DMS79 (cell line): Measurements from ENCODE around the gene NINL.
"Not testable (repeated sequence)": the region's sequence is repeated elsewhere in the genome, so short reads cannot be mapped to it uniquely, and the experiment has no call there.

Experiments
- DNase-seq: peaks from one replicate; lab custom pipeline; 2025; lab: John Stamatoyannopoulos, UW

The NINL gene

DNA sequence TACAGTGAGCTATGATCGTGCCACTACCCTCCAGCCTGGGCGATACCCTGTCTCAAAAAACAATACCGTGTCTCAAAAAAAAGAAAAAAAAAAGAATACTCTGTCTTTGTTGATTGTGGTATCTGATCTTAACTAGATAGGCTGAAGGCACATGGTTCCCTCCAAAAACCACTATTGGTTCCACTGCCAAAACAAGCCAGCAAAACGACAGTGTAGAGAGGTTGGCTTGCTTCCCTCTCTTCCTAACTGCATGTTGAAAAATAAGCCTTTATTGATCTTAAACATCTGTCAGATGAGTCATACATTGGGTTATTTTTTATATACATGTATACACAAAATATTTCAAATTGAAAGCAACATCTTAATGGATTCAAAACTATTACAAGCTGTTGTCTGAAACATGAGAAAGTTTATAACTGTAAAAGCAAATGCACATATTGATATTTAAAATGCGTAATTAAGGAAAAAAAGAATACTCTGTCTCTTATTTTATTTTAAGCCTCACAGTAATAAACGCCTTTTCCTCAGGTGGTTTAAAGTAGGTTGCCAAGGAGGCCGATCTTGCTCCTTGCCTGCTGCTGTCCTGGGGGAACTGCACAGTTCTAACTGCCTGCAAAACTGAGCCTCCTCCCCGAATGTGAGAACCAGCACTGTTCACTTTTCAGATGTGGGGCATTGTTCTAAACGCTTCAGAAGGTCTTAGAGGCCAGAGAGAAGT lies 7.0 kb upstream of the NINL start:
- no peak for DNase-seq

DNA sequence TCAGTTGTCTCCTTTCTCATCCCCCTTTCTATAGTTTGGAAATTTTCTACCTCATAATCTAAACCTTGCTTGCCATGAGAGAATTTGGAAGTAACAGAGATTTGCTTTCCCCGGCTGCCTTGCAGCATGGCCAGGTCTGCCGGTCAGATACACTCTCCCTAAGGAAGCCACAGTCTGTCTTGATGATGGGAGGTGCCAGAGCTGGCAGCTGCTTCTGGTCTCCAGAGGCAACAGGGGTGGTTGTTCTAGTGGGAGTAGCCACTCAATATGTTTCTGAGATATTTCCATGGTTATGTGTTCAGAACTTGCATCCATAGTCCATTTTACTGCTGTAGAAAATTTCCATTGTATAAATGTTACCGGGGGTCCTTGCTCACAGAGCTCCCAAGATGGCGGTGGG lies 5.4 kb upstream of the NINL start:
- not testable (repeated sequence) for DNase-seq

GRCh38 chr20:25588491-25588890 lies 3.2 kb upstream of the NINL start:
- DNase-seq: no peak

- DNase-seq: no peak
Observed at GRCh38 chr20:25587536-25587935, 2.2 kb upstream of the NINL start.

- DNase-seq: no peak
Observed at GRCh38 chr20:25586877-25587276, 1.5 kb upstream of the NINL start.

DNA sequence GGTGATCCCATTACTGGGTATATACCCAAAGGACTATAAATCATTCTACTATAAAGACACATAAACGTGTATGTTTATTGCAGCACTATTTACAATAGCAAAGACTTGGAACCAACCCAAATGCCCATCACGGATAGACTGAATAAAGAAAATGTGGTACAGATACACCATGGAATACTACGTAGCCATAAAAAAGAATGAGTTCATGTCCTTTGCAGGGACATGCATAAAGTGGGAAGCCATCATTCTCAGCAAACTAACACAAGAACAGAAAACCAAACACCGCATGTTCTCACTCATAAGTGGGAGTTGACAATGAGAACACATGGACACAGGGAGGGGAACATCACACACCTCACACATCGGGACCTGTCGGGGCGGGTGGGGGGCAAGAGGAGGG lies 1.7 kb downstream of the NINL start:
- not testable (repeated sequence) for DNase-seq

- DNase-seq: no peak
Observed at GRCh38 chr20:25580711-25581110, 4.6 kb downstream of the NINL start.

GRCh38 chr20:25579081-25579770 lies 6.1 kb downstream of the NINL start:
- peak; percentile 3 for DNase-seq

- DNase-seq: no peak
Observed at GRCh38 chr20:25576783-25577530, 8.4 kb downstream of the NINL start.

DNA sequence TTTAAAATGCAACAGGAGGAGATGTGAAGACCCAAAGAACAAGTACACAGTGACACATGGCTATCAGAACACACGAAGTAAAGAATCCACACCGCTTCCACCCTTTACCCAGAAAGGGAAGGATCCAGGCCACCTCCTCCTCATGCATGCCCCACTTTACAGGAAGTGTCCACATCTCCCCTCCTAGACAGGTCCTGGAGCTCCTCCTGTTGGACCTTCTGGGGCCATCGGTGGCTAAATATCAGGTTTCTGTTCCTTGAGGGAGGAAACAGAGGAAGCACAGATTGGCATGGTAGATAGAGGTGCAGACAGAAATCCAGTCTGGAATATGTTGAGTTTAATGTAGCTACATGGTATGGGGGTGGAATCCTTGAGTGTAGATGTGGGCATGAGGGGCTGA lies 10.9 kb downstream of the NINL start:
- DNase-seq: no peak

- DNase-seq: no peak
Observed at GRCh38 chr20:25573288-25574251, 11.8 kb downstream of the NINL start.

DNA sequence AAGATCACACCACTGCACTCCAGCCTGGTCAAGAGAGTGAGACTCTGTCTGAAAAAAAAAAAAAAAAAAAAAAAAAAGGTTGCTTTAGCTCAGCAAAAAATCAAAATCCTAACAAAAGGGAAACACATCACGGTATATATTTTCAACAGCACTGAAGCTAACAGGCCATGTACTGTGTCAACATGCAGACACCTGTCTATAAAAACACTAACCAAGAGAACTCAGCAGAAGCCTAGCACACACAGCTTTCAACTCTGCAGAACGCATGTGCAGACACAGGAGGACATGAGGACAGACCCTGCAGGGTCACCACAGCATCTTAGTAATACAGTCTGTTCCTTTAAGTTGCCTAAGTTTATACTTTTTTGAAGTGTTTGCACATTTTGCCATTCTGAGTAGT lies 13.5 kb downstream of the NINL start:
- no peak for DNase-seq

DNA sequence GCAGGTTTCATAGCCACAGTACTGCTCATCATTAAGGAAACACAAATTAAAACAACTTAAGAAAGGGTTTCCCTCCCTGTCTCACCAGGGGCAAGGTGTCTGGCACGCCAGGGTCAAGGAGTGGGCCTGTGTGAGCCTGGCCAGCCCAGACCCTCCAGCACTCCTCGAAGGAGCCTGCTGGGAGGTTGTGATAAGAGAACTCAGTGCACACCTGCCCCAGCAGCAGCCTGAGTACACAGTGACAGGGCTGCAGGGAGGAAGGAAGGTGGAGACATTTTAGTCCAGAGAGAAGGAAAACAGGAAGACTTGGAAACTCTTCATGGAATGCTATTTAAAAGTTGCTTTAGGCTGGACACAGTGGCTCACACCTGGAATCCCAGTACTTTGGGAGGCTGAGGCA lies 14.1 kb downstream of the NINL start:
- DNase-seq: no peak

- DNase-seq: no peak
Observed at GRCh38 chr20:25570148-25570530, 15.2 kb downstream of the NINL start.

DNA sequence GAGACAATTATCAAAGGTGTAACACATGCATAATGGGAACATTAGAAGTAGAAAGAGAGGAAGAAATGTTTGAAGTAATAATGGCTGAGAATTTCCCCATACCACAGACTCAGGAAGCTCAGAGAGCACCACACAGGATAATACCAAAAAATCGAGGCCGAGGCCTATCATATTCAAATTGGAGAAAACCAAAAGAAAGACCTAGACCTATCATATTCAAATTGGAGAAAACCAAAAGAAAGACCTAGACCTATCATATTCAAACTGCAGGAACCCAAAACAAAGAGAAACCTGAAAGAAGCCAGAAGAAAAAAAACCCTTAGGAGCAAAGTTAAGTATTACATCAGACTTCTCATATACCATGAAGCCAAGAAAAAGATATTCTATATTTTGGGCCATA lies 18.0 kb downstream of the NINL start:
- no peak for DNase-seq

DNA sequence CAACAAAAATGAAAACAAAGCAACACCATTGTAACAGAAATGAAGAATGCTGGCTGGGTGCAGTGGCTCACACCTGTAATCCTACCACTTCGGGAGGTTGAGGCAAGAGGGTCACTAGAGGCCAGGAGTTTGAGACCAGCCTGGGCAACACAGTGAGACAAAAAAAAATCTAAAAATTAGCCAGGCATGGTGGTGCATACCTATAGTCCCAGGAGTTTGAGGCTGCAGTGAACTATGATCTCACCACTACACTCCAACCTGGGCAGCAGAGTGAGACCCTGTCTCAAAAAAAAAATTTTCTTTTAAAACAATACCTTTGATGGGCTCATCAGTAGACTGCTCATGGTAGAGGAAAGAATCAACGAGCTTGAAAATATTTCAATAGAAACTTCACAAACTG lies 18.5 kb downstream of the NINL start:
- DNase-seq: no peak

GRCh38 chr20:25565578-25566157 lies 19.7 kb downstream of the NINL start:
- no peak for DNase-seq

- no peak for DNase-seq
Observed at GRCh38 chr20:25563876-25564275, 21.5 kb downstream of the NINL start.

DNA sequence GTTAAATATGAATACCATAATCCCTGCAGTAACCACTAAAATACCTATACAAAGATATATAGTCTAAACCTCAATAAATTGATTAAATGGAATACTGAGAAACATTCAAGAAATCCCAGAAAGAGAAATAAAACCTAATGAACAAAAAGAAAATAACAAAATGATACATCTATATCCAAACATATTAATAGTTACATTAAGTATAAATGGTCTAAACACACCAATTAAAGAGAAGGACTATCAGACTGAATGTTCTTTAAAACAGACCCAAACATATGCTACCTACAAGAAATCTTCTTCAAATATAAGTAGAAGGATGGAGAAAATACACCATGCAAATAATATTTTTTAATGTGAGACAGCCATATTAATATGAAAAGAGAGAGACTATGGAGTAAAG lies 22.0 kb downstream of the NINL start:
- DNase-seq: no peak

- DNase-seq: not testable (repeated sequence)
Observed at GRCh38 chr20:25561771-25562170, 23.6 kb downstream of the NINL start.

DNA sequence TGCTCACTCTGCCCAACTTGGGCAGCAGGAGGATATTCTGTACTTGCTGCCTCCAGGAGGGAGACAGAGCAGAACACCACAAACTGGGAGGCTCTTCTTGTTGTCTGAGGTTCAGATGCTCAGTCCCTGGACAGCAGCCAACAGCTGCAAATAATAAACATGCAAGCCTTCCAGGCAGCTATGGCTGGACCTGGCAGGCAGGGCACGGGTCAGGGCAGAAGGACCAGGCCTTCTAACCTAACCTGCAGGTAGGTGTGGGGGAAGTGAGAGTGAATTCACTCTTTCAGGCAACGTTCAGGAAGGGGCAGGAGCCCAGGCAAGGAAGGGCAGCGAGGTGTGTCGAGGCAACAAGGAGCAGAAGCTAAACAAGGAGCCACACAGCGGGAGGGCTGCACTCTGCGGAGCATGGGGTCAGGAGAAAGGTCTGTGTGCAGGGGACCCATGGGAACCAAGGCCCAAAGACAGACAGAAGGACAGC lies 31.5 kb downstream of the NINL start:
- DNase-seq: peak; percentile 60
